Right renal cortex interstitium (tissue), 3 donors: ENCODE data around the gene CEP43. TPM values are rescaled to one million over a fixed set of nuclear protein-coding genes. Genes with fewer than 3 reads are reported as not detected.

Source experiments
- DNase-seq, 3 donors: peaks; one replicate each; pipeline ENCODE4 v3.0.0-alpha.2; 2013; ENCODE audit warnings: low read depth in 3 of 3, low spot score in 2 of 3
- polyA plus RNA-seq, 3 donors: library from polyadenylated mRNA; unstranded; fragments of 120-200 nt; gene quantifications; one replicate each; pipeline ENCODE4 v1.2.1, GENCODE V29; 2013; ENCODE audit not compliant: insufficient read length in 3 of 3

The CEP43 gene
- polyA plus RNA-seq, 3 donors, result 26.9 to 32.1 (median 27.4) TPM

GRCh38 chr6:167005350-167006159, 6.4 kb downstream of the CEP43 start:
- no peak for DNase-seq

GRCh38 chr6:167007985-167008384, 8.8 kb downstream of the CEP43 start:
- DNase-seq, result no peak

GRCh38 chr6:167013067-167013466, 13.9 kb downstream of the CEP43 start:
- no peak for DNase-seq

GRCh38 chr6:167013946-167014345, 14.7 kb downstream of the CEP43 start:
- DNase-seq, result no peak

- no peak for DNase-seq
These were observed 16.1 kb downstream of the CEP43 start for GRCh38 chr6:167015302-167015701.

- no peak for DNase-seq
These were observed 21.0 kb downstream of the CEP43 start for GRCh38 chr6:167020206-167020605.

GRCh38 chr6:167027308-167027707, 28.1 kb downstream of the CEP43 start:
- DNase-seq, result no peak

- no peak for DNase-seq
These were observed 28.6 kb downstream of the CEP43 start for GRCh38 chr6:167027772-167028171.

- DNase-seq, result no peak
These were observed 31.2 kb downstream of the CEP43 start for GRCh38 chr6:167030222-167031072.

- DNase-seq, result no peak
These were observed 32.0 kb downstream of the CEP43 start for GRCh38 chr6:167031082-167031709.

- DNase-seq, result no peak
These were observed 34.9 kb downstream of the CEP43 start for GRCh38 chr6:167034056-167034455.

- DNase-seq, result no peak
These were observed 38.6 kb downstream of the CEP43 start for GRCh38 chr6:167037762-167038161.

GRCh38 chr6:167044696-167045095, 45.5 kb downstream of the CEP43 start:
- DNase-seq, result no peak

GRCh38 chr6:167045828-167046580, 46.8 kb downstream of the CEP43 start:
- DNase-seq, result no peak

- DNase-seq, result no peak
These were observed 47.8 kb downstream of the CEP43 start for GRCh38 chr6:167046861-167047495.

GRCh38 chr6:167047554-167047953, 48.4 kb downstream of the CEP43 start:
- DNase-seq, result no peak
